HG03280 (cell line): ENCODE results near the gene DENND1C.
A peak's percentile ranks its signal among the peaks of the same experiment; 100 is the strongest.
"Not testable (repeated sequence)": the region's sequence is repeated elsewhere in the genome, so short reads cannot be mapped to it uniquely, and the experiment has no call there.

Experiments used
- ATAC-seq: cut with Tn5 transposase; IDR thresholded peaks from one replicate; pipeline ENCODE4 v1.9.1; 2021; ENCODE audit warnings: mild to moderate bottlenecking, moderate library complexity; ENCODE audit not compliant: unreplicated experiment

DENND1C gene

DNA sequence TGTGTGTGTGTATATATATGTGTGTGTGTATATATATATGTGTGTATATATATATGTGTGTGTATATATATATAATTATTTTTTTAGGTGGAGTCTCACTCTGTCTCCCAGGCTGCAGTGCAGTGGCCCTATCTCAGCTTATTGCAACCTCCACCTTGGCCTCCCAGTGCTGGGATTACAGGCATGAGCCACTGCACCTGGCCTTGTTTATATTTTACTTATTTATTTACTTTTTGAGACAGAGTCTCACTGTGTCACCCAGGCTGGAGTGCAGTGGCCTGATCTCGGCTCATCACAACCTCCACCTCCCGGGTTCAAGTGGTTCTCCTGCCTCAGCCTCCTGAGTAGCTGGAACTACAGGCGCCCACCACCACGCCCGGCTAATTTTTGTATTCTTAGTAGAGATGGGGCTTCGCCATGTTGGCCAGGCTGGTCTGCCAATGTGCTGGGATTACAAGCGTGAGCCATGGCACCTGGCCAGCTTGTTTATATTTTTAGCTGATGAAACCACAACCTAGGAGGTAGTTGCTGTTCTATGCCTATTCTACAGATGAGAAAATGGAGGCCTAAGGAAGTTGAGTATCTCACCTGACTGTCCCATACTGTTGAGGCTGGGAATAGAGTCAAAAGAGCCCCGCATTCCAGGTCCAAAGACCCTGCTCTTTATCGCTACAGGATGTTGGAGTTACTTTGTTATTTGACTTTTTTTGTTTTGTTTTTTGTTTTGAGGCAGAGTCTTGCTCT is 26.6 kb upstream of the DENND1C start:
- ATAC-seq: not testable (repeated sequence)

DNA sequence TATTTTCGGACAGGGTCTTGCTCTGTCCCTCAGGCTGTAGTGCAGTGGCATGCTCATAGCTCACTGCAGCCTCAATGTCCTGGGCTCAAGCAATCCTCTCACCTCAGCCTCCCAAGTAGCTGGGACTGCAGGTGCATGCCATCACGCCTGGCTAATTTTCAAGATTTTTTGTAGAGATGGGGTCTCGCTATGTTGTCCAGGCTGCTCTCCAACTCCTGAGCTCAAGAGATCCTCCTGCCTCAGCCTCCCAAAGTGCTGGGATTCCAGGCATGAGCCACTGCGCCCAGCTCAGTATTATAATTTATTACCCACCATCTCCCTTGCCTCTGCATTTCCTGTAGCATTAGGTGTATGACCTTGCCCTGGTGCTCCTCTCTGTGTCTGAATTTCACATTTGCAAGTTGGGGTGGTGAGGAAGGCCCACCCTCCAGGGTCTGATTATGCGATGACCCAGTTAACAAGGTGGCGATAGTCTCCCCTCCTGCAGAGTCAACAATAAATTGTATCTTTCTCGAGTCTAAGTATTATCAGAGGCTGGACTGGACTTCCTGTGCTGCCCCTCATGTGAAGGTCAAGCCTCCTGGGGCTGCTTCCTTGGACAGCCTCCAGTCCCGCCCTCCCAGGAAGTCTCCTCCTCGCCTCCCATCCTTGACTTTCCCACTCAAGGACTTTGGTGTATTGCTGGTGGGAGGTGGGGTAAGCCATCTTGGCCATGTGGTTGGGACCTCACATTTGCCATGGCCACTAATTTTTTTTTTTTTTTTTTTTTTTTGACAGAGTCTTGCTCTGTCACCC is 22.0 kb upstream of the DENND1C start:
- no peak for ATAC-seq

DNA sequence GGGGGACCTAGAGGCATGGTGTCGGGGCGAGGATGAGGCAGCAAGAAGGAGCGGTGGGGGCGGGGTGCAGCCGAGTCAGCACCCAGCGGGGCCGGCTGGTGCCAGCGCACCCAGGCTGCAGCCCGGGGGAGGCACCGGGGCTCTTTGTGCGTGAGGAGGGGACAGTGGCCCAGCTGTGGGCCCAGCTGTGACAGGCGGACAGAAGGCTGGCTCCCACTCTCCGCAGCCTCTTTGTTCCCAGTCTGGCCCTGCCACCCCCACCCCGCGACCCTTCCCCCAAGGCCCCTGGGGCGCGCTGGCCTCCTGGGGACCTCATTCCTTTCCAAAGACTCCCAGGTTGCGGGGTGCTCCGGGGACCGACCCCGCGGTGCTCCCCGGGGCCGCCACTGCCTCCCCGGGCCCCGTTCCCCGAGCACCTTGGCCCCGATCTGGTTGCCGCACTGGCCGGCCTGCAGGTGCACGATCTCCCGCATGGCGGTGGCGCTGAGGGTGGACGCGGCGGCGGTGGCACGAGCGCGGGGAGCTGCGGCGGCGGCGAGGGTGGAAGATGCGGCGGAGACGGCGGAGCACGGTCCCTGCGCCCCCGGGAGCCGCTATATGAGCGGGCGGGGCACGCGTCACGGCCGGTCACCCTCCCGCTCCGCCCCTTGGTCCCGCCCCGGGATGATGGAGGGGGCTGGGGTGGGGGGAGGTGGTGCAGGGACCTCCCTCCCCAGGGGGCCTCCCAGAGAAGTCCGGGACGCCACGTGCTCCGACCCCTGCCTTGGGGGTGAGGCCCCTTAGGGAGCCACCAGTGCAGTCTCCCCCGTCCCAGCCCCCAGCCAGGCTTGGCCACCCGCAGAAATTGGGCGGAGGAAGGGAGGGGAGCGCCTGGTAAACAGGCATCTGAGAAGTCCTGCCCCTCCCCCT is 20.4 kb upstream of the DENND1C start, which contains the start of gene TUBB4A:
TUBB4A (minus strand) TSS at position 570 of the 909 bp plus-strand sequence; CDS start at position 473, 97 bp downstream.
- no peak for ATAC-seq

DNA sequence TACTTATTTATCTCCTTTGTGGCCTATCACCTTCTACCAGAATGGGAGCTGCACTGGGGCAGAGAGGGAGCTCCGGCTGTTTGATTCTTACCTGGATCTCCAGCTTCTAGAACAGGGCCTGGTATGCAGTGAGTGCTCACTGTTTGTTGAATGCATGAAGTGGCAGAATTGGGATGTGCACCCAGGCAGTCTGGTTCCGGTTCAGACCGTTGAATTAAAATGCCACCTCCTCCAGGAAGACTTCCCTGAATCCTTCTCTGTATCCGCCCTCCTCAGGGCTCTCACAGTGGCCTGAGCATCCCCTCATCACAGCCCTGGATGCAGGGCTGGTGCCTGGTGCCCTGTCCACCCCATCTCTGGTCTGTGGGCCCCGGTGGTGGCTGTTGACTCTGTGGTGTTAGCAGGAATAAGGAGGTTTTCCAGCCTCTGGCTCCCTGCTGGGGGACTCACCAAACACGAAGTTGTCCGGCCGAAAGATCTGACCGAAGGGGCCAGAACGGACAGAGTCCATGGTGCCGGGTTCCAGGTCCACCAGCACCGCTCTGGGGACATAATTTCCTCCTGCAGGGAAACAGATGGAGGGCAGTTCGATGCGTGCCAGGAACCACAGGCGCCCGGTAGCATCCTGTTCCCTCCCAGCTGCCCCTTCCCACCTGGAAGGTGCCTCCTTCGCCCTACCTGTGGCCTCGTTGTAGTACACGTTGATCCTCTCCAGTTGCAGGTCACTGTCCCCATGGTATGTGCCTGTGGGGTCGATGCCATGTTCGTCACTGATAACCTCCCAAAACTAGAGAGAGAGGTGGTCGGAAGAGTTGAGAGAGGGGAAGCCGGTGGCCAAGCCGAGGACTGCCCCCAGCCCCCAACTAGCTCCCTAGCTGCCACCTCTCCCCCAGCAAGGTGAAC is 19.5 kb upstream of the DENND1C start:
- ATAC-seq: no peak

DNA sequence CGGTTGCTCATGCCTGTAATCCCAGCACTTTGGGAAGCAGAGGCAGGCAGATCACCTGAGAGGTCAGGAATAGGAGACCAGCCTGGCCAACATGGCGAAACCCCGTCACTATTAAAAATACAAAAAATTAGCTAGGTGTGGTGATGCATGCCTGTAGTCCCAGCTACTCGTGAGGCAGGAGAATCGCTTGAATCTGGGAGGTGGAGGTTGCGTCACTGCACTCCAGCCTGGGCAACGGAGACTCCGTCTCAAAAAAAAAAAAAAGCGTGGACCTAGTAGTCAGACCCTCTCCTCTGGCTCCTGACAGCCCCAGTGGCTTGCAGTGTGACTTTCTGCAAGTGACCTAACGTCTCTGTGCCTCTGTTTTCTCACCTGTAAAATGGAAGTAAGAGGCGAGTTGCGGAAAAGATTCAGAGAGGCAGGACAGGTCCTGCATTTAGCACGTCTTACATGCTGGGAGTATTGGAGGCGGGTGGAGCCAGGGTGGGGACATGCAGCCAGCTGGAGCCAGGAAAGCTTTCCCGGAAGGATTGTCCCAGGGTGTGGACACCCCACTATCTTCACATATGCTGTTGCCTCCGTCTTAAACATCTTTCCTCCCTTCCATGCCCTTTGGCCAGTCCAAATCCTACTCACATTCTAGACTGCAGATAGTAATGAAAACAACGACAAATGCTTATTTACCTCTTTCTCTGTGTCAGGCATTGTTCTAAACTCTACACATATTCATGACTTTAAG is 17.6 kb upstream of the DENND1C start:
- no peak for ATAC-seq

DNA sequence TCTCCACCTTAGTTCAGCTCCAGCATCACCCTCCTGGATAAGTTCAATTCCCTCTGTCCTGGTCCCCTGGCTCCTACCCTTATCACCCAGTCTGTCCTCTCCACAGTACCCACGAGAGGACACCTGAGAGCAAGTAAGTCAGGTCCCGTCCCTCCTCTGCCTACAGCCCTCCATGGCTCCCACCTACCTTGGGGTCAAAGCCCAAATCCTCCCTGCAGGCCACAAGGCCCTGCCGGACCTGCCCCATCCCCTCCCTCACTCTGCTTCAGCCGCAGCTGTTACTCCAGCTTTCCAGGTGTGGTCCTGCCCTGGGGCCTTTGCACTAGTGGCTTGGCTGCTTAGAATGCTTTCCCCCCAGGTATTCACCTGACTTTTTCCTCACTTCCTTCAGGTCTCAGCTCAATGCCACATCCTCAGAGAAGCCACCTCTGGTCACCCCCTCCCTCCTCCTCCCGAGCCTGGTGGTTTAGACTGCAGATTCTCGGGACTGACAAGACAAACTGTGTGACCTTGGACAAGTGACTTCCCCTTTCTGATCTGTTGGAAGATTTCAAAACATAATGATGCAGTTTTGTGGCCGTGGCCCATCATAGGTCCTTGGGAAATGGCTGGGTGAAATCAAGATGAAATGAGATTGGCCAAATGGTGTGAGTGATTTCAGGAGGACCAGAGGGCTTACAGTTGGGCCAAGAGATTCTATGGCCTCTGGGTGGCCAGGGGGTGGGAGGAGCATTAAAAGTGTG is 16.9 kb upstream of the DENND1C start:
- ATAC-seq: no peak

DNA sequence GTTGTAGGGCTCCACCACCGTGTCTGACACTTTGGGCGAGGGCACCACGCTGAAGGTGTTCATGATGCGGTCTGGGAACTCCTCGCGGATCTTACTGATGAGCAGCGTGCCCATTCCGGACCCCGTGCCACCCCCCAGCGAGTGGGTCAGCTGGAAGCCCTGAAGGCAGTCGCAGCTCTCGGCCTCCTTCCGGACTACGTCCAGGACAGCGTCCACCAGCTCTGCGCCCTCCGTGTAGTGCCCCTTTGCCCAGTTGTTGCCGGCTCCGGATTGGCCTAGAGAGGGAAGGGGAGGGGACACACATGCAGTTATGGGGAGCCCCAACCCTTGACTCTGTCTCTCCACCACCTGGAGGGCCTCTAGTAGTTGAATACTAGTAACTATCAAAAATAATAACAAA is 14.4 kb upstream of the DENND1C start:
- ATAC-seq: no peak

DNA sequence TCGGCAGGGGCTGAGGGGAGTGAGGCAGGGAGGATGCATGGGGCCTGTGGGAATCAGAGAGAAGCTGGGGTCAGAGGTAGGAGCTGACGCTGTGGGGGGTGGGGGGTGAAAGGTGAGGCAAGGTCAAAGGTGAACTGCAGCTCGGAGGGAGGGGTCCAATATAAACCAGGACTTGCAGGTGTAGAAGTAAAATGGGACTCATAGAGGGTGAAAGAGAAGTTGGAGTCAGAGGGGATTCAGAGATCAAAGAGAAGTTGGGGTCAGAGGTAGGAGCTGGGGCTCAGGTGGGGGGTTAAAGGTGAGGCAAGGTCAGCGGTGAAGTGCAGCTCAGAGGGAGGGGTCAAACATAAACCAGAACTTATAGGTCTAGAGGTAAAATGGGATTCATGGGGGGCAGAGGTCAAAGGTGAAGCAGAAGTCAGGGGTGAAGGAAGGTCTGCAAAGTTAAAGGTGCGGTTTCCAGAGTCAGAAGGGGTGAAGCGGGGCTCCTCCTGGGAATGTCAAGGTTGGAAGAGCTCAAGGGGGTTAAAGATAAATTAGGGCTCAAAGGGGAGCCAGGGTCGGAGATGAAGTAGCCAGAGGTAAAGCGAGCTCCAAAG is 12.9 kb upstream of the DENND1C start:
- no peak for ATAC-seq

DNA sequence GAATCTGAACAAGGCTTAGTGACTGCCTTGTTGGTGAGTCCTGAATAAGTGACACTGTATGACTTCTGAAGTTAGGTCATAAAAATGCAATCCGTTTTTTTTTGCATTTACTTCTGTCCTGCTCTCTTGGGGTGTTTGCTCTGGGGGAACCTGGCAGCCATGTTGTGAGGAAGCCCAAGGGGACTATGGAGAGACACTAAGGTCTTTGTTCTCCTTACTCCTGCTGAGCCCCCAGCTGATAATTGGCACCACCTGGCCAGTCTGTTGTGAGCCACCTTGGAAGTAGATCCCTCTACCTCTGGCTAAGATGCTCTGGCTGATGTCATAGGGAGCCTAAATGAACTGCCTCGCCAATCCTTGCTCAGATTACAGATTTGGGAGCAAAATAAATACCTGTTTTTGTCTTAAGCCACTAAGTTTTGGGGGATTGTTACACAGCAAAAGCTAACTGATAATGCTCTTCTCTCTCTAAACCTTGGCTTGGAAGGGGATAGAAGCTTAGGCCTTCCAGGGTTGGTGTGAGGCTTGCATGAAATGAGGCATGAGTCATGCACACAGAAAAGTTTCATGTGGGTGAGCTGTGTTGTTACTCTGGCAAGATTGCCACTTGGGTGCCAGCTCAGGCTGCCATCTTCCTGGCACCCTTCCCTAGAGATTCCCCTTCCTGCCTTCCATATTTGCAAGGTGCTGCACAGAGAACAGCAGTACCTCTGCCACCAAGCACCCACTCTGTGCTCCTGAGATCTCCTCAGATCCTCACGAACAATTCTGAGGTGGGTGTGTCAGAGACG is 10.4 kb upstream of the DENND1C start:
- ATAC-seq: no peak

DNA sequence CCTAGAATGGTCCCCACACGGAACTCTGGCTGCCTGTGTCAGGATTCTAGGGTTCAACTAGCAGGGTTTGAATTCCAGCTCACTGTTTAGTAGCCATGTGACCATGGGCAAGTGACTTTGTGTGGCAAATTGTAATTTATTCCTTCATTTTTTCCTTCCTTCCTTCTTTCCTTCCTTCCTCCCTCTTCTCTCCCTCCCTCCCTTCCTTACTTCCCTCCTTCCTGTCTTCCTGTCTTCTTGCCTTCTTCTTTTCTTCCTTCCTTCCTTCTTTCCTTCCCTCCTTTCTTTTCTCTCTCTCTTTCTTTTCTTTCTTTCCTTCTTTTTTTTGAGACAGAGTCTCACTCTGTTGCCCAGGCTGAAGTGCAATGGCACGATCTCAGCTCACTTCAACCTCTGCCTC is 8.5 kb upstream of the DENND1C start:
- ATAC-seq: no peak

DNA sequence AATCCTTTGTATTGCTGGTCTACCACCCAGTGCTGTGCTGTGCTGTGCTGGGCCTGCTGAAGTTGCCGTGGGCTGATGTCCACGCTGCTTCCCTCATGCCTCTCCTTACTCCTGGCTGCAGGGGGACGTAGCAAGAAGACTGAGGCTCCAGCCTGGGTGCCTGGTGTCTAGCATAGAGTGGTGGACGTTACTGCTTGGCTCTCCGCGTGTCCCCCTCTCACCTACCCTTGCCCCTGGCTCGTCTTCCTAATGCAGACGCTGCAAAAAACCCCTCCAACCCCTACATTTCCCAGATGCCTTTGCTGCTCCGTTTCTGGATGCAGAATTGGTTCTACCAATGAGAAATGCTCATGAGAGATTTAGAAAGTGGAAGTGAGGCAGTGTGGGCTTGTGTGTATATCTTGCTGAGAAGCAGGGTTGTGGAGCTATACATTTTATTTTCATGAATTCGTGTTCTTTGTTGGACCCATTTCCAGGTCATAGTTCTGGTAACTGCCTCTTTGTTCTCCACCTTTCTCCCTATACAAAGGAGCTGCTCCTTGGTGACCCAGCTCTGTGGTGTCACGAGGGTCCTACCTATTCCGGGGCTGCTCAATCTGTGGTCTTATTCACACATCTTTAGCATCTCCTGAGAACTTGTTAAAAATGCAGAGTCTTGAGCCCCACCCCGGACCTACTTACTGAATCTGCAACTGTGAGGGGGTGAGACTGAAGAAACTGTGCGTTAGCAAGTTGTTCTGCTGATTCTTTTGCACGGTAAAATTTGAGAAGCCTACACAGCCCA is 7.9 kb upstream of the DENND1C start:
- ATAC-seq: peak; percentile 68

DNA sequence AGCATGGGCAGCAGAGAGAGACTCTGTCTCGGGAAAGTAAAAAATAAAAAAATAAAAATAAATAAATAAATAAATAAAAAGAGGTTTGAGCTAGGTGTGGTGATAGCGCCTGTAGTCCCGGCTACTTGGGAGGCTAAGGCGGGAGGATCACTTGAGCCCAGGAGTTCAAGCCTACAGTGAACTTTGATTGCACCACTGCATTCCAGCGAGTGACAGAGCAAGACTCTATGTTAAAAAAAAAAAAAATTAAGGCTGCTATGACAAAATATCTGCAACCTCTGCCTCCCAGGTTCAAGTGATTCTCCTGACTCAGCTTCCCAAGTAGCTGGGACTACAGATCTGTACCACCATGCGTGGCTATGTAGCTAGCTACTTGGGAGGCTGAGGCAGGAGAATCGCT is 3.2 kb upstream of the DENND1C start:
- no peak for ATAC-seq

DNA sequence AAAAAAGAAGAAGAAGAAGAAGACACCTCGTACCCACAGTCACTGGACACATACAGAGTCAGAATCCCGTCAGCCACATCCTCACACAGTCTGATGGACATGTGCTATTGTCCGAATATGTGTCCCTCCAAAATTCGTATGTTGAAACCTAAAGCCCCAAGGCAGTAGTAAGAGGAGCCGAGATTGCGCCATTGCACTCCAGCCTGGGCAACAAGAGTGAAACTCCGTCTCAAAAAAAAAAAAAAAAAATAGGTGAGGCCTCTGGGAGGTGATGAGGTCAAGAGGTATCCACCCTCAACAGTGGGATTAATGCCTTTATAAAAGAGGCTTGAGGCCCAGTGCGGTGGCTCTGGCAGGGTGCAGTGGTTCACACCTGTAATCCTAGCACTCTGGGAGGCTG is 2.6 kb upstream of the DENND1C start:
- ATAC-seq: no peak

DNA sequence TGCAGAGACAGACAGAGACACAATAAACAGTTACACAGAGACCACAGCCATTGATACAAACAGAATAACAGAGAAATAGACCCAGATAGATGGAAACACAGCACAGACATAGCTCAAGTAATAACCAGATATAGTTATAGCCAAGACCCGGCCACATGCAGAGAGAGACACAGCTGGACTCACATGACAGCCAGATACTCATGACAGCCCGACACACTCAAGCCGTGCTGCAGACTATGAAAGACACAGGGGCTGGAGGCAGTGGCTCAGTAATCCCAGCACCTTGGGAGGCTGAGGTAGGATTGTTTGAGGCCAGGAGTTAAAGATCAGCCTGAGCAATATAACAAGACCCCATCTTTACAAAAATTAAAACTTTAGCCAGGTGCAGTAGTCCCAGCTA is 1.6 kb upstream of the DENND1C start:
- no peak for ATAC-seq

DNA sequence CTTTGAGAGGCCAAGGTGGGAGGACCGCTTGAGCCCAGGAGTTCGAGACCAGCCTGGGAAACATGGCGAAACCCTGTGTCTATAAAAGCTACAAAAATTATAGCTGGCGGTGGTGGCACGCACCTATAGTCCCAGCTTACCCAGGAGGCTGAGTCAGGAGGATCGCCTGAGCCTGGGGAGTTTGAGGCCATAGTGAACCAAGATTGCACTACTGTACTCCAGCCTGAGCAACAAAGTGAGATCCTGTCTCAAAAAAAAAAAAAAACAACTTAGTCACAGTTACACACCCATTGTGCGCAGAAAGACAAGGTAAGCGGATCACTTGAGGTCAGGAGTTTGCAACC is 728 bp upstream of the DENND1C start:
- no peak for ATAC-seq

DNA sequence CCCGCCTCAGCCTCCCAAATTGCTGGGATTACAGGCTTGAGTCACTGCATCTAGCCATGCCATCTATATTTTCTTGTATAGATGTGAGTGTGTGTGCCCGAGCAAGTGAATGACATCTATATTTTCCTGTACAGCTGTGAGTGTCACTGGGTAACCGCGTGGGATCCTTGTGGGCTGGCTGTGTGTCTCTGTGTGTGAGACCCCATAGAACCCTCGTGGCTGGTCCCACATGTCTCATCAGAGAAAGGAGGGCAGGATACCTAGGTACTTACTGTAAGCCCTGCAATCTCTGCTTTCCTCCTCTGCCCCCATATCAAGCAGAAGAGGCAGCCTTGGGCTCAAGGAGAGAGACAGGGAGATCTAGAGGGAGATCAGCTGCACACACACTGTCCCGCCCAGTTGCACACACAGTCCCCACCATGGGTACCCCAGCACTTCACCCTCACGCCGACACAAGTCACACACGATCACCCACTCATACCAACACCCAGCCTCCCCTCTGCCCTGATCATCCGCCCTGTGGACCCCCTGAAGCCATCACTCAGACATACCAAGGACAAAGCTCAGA is 655 bp downstream of the DENND1C start:
- no peak for ATAC-seq
